Ecto neural progenitor cell (in vitro differentiated cells): ENCODE data around the gene RPL35.

Experiments
- DNase-seq: peaks from one replicate; pipeline ENCODE4 v3.0.0-alpha.2; 2018; ENCODE audit warnings: low spot score

Gene RPL35

GRCh38 chr9:124875501-124875900 lies 13.7 kb upstream of the RPL35 start:
- DNase-seq = no peak

- DNase-seq = no peak
Observed at GRCh38 chr9:124873664-124874063, 11.9 kb upstream of the RPL35 start.

GRCh38 chr9:124871156-124871561 lies 9.4 kb upstream of the RPL35 start:
- DNase-seq = no peak

GRCh38 chr9:124870723-124871122 lies 9.0 kb upstream of the RPL35 start:
- DNase-seq = no peak

GRCh38 chr9:124869986-124870560 lies 8.3 kb upstream of the RPL35 start:
- DNase-seq = no peak

GRCh38 chr9:124869466-124869985 lies 7.8 kb upstream of the RPL35 start:
- DNase-seq = peak; percentile 62

GRCh38 chr9:124868511-124869465 lies 7.0 kb upstream of the RPL35 start:
- DNase-seq = peak; percentile 90

- no peak for DNase-seq
Observed at GRCh38 chr9:124863371-124863871, 1.7 kb upstream of the RPL35 start.

- no peak for DNase-seq
Observed at GRCh38 chr9:124860582-124861341, 995 bp downstream of the RPL35 start.

GRCh38 chr9:124859803-124860581 lies 1.8 kb downstream of the RPL35 start:
- DNase-seq = no peak

GRCh38 chr9:124858330-124859046 lies 3.3 kb downstream of the RPL35 start:
- DNase-seq = no peak

GRCh38 chr9:124857533-124858162 lies 4.1 kb downstream of the RPL35 start:
- DNase-seq = no peak

GRCh38 chr9:124855944-124856765 lies 5.6 kb downstream of the RPL35 start:
- DNase-seq = peak; percentile 69

- DNase-seq = no peak
Observed at GRCh38 chr9:124855566-124855943, 6.2 kb downstream of the RPL35 start.

- DNase-seq = no peak
Observed at GRCh38 chr9:124854822-124855221, 6.9 kb downstream of the RPL35 start.

- DNase-seq = no peak
Observed at GRCh38 chr9:124854161-124854560, 7.6 kb downstream of the RPL35 start.

- no peak for DNase-seq
Observed at GRCh38 chr9:124853605-124854143, 8.1 kb downstream of the RPL35 start.

- peak; percentile 90 for DNase-seq
Observed at GRCh38 chr9:124852829-124853531, 8.8 kb downstream of the RPL35 start, which contains the start of gene WDR38. Gene WDR38, plus strand, starts transcription at chr9:124853460. Its CDS starts 72 bp downstream, at chr9:124853532.
